GM19351 (cell line): ENCODE data around the gene ANKFY1.

ENCODE experiments used
- ATAC-seq: cut with Tn5 transposase; IDR thresholded peaks from one replicate; pipeline ENCODE4 v1.9.1; 2021; ENCODE audit warnings: mild to moderate bottlenecking, moderate library complexity; ENCODE audit not compliant: unreplicated experiment

ANKFY1 gene

GRCh38 chr17:4130715-4131114, 133.1 kb downstream of the ANKFY1 start:
- no peak for ATAC-seq

GRCh38 chr17:4127555-4127954, 136.2 kb downstream of the ANKFY1 start:
- no peak for ATAC-seq

- no peak for ATAC-seq
Observed at GRCh38 chr17:4125552-4125951, 138.2 kb downstream of the ANKFY1 start.

GRCh38 chr17:4124999-4125398, 138.8 kb downstream of the ANKFY1 start:
- no peak for ATAC-seq

- ATAC-seq: no peak
Observed at GRCh38 chr17:4120332-4120731, 143.4 kb downstream of the ANKFY1 start.

- ATAC-seq: no peak
Observed at GRCh38 chr17:4119299-4119698, 144.5 kb downstream of the ANKFY1 start.

GRCh38 chr17:4118015-4118743, 145.6 kb downstream of the ANKFY1 start:
- no peak for ATAC-seq

- ATAC-seq: no peak
Observed at GRCh38 chr17:4116516-4116915, 147.3 kb downstream of the ANKFY1 start.
